K562 (cell line): ENCODE measurements around the gene TBL1Y. TPM values are rescaled to one million over a fixed set of nuclear protein-coding genes. Genes with fewer than 3 reads are reported as not detected.

Source experiments
- ATAC-seq: fragments of 200-7000 bp; cut with Tn5 transposase; 3 replicates; pipeline ENCODE4 v1.9.1; 2020; ENCODE audit warnings: moderate library complexity
- BruUV-seq: library from RNA; stranded (reverse); fragments of 400-500 nt; replicated peaks from 2 replicates; lab custom pipeline; 2021; lab: Mats Ljungman, UMichigan
- CTCF ChIA-PET: fragments of 300-600 bp; formaldehyde crosslinking; extraction: SDS; loops from one replicate; lab custom pipeline; 2021; ENCODE audit warnings: low intra/inter-chr PET ratio; lab: Yijun Ruan, JAX
- POLR2A ChIA-PET: fragments of 300-600, 350-650 bp; sonication (Branson Sonifier 250); formaldehyde crosslinking; extraction: SDS; loops from one replicate; lab custom pipeline; 2021; ENCODE audit warnings: antibody characterized with exemption, inconsistent platforms; lab: Yijun Ruan, JAX
- DNase-seq, 4 experiments: peaks; one replicate each; pipeline versions ENCODE4 v3.0.0 to v3.0.0-alpha.2; 2011 to 2018; ENCODE audit warnings: low spot score in 3 of 4, mixed read lengths in 3 of 4; ENCODE audit errors: extremely low read depth in 1 of 4
- FAIRE-seq: peaks from 2 replicates; lab custom pipeline; 2011; peaks lifted over from hg19 to GRCh38; lab: Jason Lieb, UNC
- H2AFZ ChIP-seq: 2 replicates; pipeline ENCODE4 v1.6.0; 2011; ENCODE audit warnings: low read depth, low read length, control low read depth, inconsistent platforms
- H3K27ac ChIP-seq: fragments of 200-600 bp; 3 replicates; pipeline ENCODE4 v1.8.0; 2011; ENCODE audit warnings: low read depth, mild to moderate bottlenecking, control low read depth, inconsistent platforms, low read length, moderate library complexity, mixed read lengths; ENCODE audit errors: extremely low read depth
- H3K27me3 ChIP-seq, 2 experiments: fragments of 300-600 bp in 1 of 2; 2 replicates in 1 of 2; 3 replicates in 1 of 2; pipeline versions ENCODE4 v1.6.0 to v1.8.0; 2011; ENCODE audit warnings: inconsistent platforms in 2 of 2, low read length in 2 of 2, mild to moderate bottlenecking in 1 of 2, mixed read lengths in 1 of 2, moderate library complexity in 1 of 2; ENCODE audit not compliant: control insufficient read depth in 2 of 2, insufficient read depth in 2 of 2
- H3K36me3 ChIP-seq: fragments of 300-600 bp; 3 replicates; pipeline ENCODE4 v1.8.0; 2011; ENCODE audit warnings: mild to moderate bottlenecking, low read length, inconsistent platforms; ENCODE audit not compliant: control insufficient read depth, insufficient read depth
- H3K4me1 ChIP-seq, 2 experiments: fragments of 200-600 bp in 1 of 2; replicated peaks in 1 of 2; 2 replicates in 1 of 2; 3 replicates in 1 of 2; pipeline versions ENCODE4 v1.5.1 to v1.8.0; 2011; ENCODE audit warnings: inconsistent platforms in 2 of 2, low read length in 2 of 2, mild to moderate bottlenecking in 1 of 2, mixed read lengths in 1 of 2, moderate library complexity in 1 of 2; ENCODE audit not compliant: control insufficient read depth in 2 of 2, insufficient read depth in 2 of 2
- H3K4me2 ChIP-seq: 2 replicates; pipeline ENCODE4 v1.6.1; 2011; ENCODE audit warnings: low read length, control low read depth, inconsistent platforms, mixed read lengths; ENCODE audit not compliant: insufficient read depth
- H3K4me3 ChIP-seq: fragments of 200-600 bp; sonication (generic), shearing (Covaris generic); 2 replicates; pipeline ENCODE4 v1.5.1; 2016; ENCODE audit warnings: control low read depth, inconsistent platforms
- H3K79me2 ChIP-seq: fragments of 200-600 bp; 3 replicates; pipeline ENCODE4 v1.8.0; 2011; ENCODE audit warnings: low read length, inconsistent platforms; ENCODE audit not compliant: control insufficient read depth, insufficient read depth
- H3K9ac ChIP-seq, 2 experiments: 2 replicates each; pipeline versions ENCODE4 v1.6.0 to v1.6.1; 2011; ENCODE audit warnings: low read depth in 2 of 2, low read length in 2 of 2, control low read depth in 1 of 2, inconsistent platforms in 1 of 2, mild to moderate bottlenecking in 1 of 2, mixed read lengths in 1 of 2; ENCODE audit not compliant: insufficient read depth in 1 of 2
- H3K9me1 ChIP-seq: one replicate; pipeline ENCODE4 v1.6.0; 2011; ENCODE audit warnings: inconsistent platforms, mild to moderate bottlenecking, low read length, moderate library complexity; ENCODE audit not compliant: control insufficient read depth, insufficient read depth
- H3K9me3 ChIP-seq: replicated peaks from 2 replicates; pipeline ENCODE4 v1.5.1; 2011; ENCODE audit warnings: low read depth, low read length, inconsistent platforms; ENCODE audit not compliant: control insufficient read depth, insufficient read depth
- H4K20me1 ChIP-seq: replicated peaks from 2 replicates; pipeline ENCODE4 v1.6.1; 2011; ENCODE audit warnings: low read length, inconsistent platforms, mixed read lengths; ENCODE audit not compliant: control insufficient read depth, insufficient read depth
- BRD9 ChIP-seq: fragments of 450-650 bp; IDR thresholded peaks from 2 replicates; pipeline ENCODE4 v1.6.1; 2018; ENCODE audit warnings: low read depth; ENCODE audit not compliant: partially characterized antibody
- EP400 ChIP-seq: fragments of 450-650 bp; IDR thresholded peaks from 2 replicates; pipeline ENCODE4 v1.6.1; 2017; ENCODE audit warnings: antibody characterized with exemption, mild to moderate bottlenecking, moderate library complexity
- HNRNPH1 ChIP-seq: fragments of 200-400 bp; formaldehyde crosslinking; optimal IDR thresholded peaks from 2 replicates; pipeline ENCODE3; 2017; ENCODE audit warnings: low read depth, mild to moderate bottlenecking, low read length, moderate library complexity
- HNRNPUL1 ChIP-seq: fragments of 200-400 bp; formaldehyde crosslinking; IDR thresholded peaks from 2 replicates; pipeline ENCODE4 v1.6.1; 2017; ENCODE audit warnings: low read length
- HOXB6 ChIP-seq: fragments of 250-450 bp; sonication (Bioruptor Pico); IDR thresholded peaks from 2 replicates; pipeline ENCODE4 v1.5.1; 2022; ENCODE audit warnings: mild to moderate bottlenecking, borderline replicate concordance
- MITF ChIP-seq: IDR thresholded peaks from 2 replicates; pipeline ENCODE4 v1.6.1; 2014; ENCODE audit warnings: antibody characterized with exemption
- MYBL2 ChIP-seq, 2 experiments: fragments of 450-650 bp in 1 of 2; sonication (generic) in 1 of 2; formaldehyde crosslinking in 1 of 2; IDR thresholded peaks; 2 replicates each; pipeline versions ENCODE4 v1.6.1 to v1.8.1; 2017 to 2022; ENCODE audit warnings: borderline replicate concordance in 1 of 2, inconsistent platforms in 1 of 2, low read depth in 1 of 2, mild to moderate bottlenecking in 1 of 2, missing genetic modification reagents in 1 of 2, moderate library complexity in 1 of 2
- POLR2AphosphoS5 ChIP-seq: IDR thresholded peaks from 2 replicates; pipeline ENCODE4 v1.6.1; 2011; ENCODE audit warnings: mild to moderate bottlenecking, low read depth, low read length, moderate library complexity; ENCODE audit not compliant: control insufficient read depth, insufficient read depth
- RBFOX2 ChIP-seq: fragments of 200-400 bp; formaldehyde crosslinking; IDR thresholded peaks from 2 replicates; pipeline ENCODE4 v1.6.1; 2017; ENCODE audit warnings: low read depth, mild to moderate bottlenecking, low read length, moderate library complexity
- RNF219 ChIP-seq: fragments of 250-450 bp; sonication (Bioruptor Pico); IDR thresholded peaks from 2 replicates; pipeline ENCODE4 v1.5.0; 2022; ENCODE audit warnings: mild to moderate bottlenecking
- ZC3H11A ChIP-seq: IDR thresholded peaks from 2 replicates; pipeline ENCODE4 v1.6.1; 2012; ENCODE audit warnings: low read depth, low read length, improper control_type of control experiment
- ZNF707 ChIP-seq: fragments of 250-450 bp; sonication (Bioruptor Pico); conservative IDR thresholded peaks from 2 replicates; pipeline ENCODE4 v1.8.0; 2022; ENCODE audit warnings: inconsistent platforms, mild to moderate bottlenecking, moderate library complexity
- WGBS: fragments of 100-300 bp; shearing (Covaris generic); methylation state at CpG from one replicate; pipeline ENCODE4 v1.1.6; 2016; ENCODE audit warnings: low coverage, mixed read lengths; ENCODE audit not compliant: insufficient coverage; ENCODE audit errors: missing lambda C conversion rate; 5-methylcytosine and 5-hydroxymethylcytosine counted together
- in situ Hi-C: fragments of 300-500 bp; cut with MboI; formaldehyde crosslinking; loops from 4 replicates; pipeline ENCODE4 v1.15.0; 2018; ENCODE audit warnings: inconsistent platforms, mixed read lengths
- intact Hi-C: fragments of 100-400 bp; cut with micrococcal nuclease; formaldehyde crosslinking; loops from 2 replicates; pipeline ENCODE4 v1.14.2; 2022
- polyA plus RNA-seq, 8 experiments: library from polyadenylated mRNA; depleted of rRNA in 4 of 8; stranded (reverse) in 5 of 8; unstranded in 3 of 8; fragments of >200 nt; fragmentation: Nextera tagmentation in 2 of 8; fragmentation: Illumina TruSeq in 1 of 8; extraction: Ambion mirVana in 2 of 8; extraction: Trizol in 1 of 8; gene quantifications; 2 replicates each; pipeline versions ENCODE4 v1.2.1 to v1.2.3, GENCODE V29; 2011 to 2014; ENCODE audit warnings: inconsistent platforms in 1 of 8, missing spikeins in 1 of 8
- total RNA-seq, 7 experiments: library from RNA; depleted of rRNA in 6 of 7; stranded (reverse); fragments of >200 nt in 6 of 7; fragmentation: Illumina TruSeq in 2 of 7; extraction: Trizol in 2 of 7; gene quantifications; 2 replicates each; pipeline versions ENCODE4 v1.2.1 to v1.2.3, GENCODE V29; 2011 to 2021; ENCODE audit warnings: low replicate concordance in 1 of 7

TBL1Y gene
- total and polyA plus RNA-seq, 9 of the 15 experiments (the other 6 are each of a cell fraction or from before 2014, with no cell fraction given): not detected

- no peak overlapping the region for H2AFZ ChIP-seq
- H4K20me1 ChIP-seq: no peaks in the 10 kb centered on the region
- TF ChIP-seq EP400 (no peak), BRD9 (no peak), ZNF707 (CRISPR knock-in tag) (no peak), HOXB6 (CRISPR knock-in tag) (no peak)
- no peaks in the 10 kb centered on the region for H3K4me1 ChIP-seq
- in situ Hi-C loops: no loop called here
- no peak overlapping the region for H3K4me3 ChIP-seq
- ChIA-PET CTCF (no interaction called here), POLR2A (no interaction called here)
- H3K9me1 ChIP-seq: no peaks in the 10 kb centered on the region
- no peaks in the 10 kb centered on the region for H3K9me3 ChIP-seq
- H3K27ac ChIP-seq: no peak overlapping the region
- WGBS: no CpG with 5 or more reads among the region's 5 CpGs
- ATAC-seq (no peak), DNase-seq (no peak), FAIRE-seq (no peak)
- no TSS peak for BruUV-seq
- H3K4me2 ChIP-seq: no peak overlapping the region
- H3K27me3 ChIP-seq: no peaks in the 10 kb centered on the region
- no peaks in the 10 kb centered on the region for H3K79me2 ChIP-seq
- no peaks in the 10 kb centered on the region for H3K36me3 ChIP-seq
- H3K9ac ChIP-seq: no peak overlapping the region
- intact Hi-C loops: no loop called here
Measured at GRCh38 chrY:6977783-6978182, 67.3 kb downstream of the TBL1Y start.

GRCh38 chrY:6983221-6983620 lies 72.7 kb downstream of the TBL1Y start:
- in situ Hi-C loops: no loop called here
- no peak for TF ChIP-seq ZC3H11A
- TF ChIP-seq MITF: no peak
- TF ChIP-seq HNRNPUL1: no peak
- TF ChIP-seq POLR2AphosphoS5: no peak
- TF ChIP-seq RNF219 (CRISPR knock-in tag): no peak
- TF ChIP-seq HNRNPH1: no peak
- TF ChIP-seq RBFOX2: no peak
- TF ChIP-seq MYBL2 (IDR thresholded peaks at IDR 0.05; ENCODE audit: low read depth): no peak
- TF ChIP-seq MYBL2 (CRISPR knock-in tag; IDR thresholded peaks at IDR 0.05; ENCODE audit: borderline replicate concordance): no peak

More at GRCh38 chrY:6983221-6983620, 72.7 kb downstream of the TBL1Y start:
- H3K4me1 ChIP-seq: no peaks in the 10 kb centered on the region
- H3K4me2 ChIP-seq: no peak overlapping the region
- H4K20me1 ChIP-seq: no peaks in the 10 kb centered on the region
- CTCF ChIA-PET: no interaction called here
- H3K79me2 ChIP-seq: no peaks in the 10 kb centered on the region
- FAIRE-seq (no peak), DNase-seq (no peak), ATAC-seq (no peak)
- POLR2A ChIA-PET: no interaction called here
- WGBS: no CpG with 5 or more reads among the region's 3 CpGs
- no peak overlapping the region for H3K27ac ChIP-seq
- H3K27me3 ChIP-seq: no peaks in the 10 kb centered on the region
- H3K4me3 ChIP-seq: no peak overlapping the region
- H3K9me3 ChIP-seq: no peaks in the 10 kb centered on the region
- intact Hi-C loops: no loop called here
- H3K9ac ChIP-seq: no peak overlapping the region
- no peaks in the 10 kb centered on the region for H3K9me1 ChIP-seq
- no TSS peak for BruUV-seq
- no peaks in the 10 kb centered on the region for H3K36me3 ChIP-seq
- no peak overlapping the region for H2AFZ ChIP-seq
